IMR-90 (cell line): ENCODE results near the gene SFT2D3. TPM values are rescaled to one million over a fixed set of nuclear protein-coding genes. Genes with fewer than 3 reads are reported as not detected.

Experiments used
- ATAC-seq: fragments of 200-7000 bp; cut with Tn5 transposase; 2 replicates; pipeline ENCODE4 v1.9.1; 2020; ENCODE audit warnings: low read depth, mild to moderate bottlenecking, moderate library complexity
- BruUV-seq: library from RNA; stranded (reverse); fragments of 400-500 nt; replicated peaks from 2 replicates; lab custom pipeline; 2021; lab: Mats Ljungman, UMichigan
- CTCF ChIA-PET: fragments of 300-600 bp; formaldehyde crosslinking; extraction: SDS; loops from one replicate; lab custom pipeline; 2021; ENCODE audit warnings: antibody characterized with exemption; lab: Yijun Ruan, JAX
- POLR2A ChIA-PET: fragments of 300-600 bp; sonication (Branson Sonifier 250); formaldehyde crosslinking; loops from one replicate; lab custom pipeline; 2022; ENCODE audit warnings: antibody characterized with exemption; ENCODE audit not compliant: unreplicated experiment; lab: Charles Lee
- DNase-seq: peaks from one replicate; pipeline ENCODE4 v3.0.0; 2013
- H2AFZ ChIP-seq: replicated peaks from 2 replicates; pipeline ENCODE3; 2013; ENCODE audit warnings: low read length, mild to moderate bottlenecking; ENCODE audit not compliant: poor library complexity
- H2AK5ac ChIP-seq: 2 replicates; pipeline ENCODE4 v1.6.1; 2013; ENCODE audit warnings: low read depth, low read length, inconsistent platforms
- H2AK9ac ChIP-seq: replicated peaks from 2 replicates; pipeline ENCODE3; 2013; ENCODE audit warnings: mild to moderate bottlenecking, low read depth, low read length, moderate library complexity; ENCODE audit not compliant: poor library complexity
- H2BK120ac ChIP-seq: 2 replicates; pipeline ENCODE4 v1.6.1; 2013; ENCODE audit warnings: low read depth, low read length, inconsistent platforms
- H2BK15ac ChIP-seq: 3 replicates; pipeline ENCODE4 v1.6.1; 2013; ENCODE audit warnings: low read depth, low read length, inconsistent platforms
- H2BK20ac ChIP-seq: 2 replicates; pipeline ENCODE4 v1.6.1; 2013; ENCODE audit warnings: low read depth, mild to moderate bottlenecking, inconsistent platforms, low read length, moderate library complexity
- H2BK5ac ChIP-seq: 2 replicates; pipeline ENCODE4 v1.6.1; 2013; ENCODE audit warnings: mild to moderate bottlenecking, low read depth, low read length, inconsistent platforms; ENCODE audit not compliant: poor library complexity, severe bottlenecking
- H3K14ac ChIP-seq: replicated peaks from 2 replicates; pipeline ENCODE4 v1.6.1; 2013; ENCODE audit warnings: low read depth, low read length, inconsistent platforms
- H3K18ac ChIP-seq: 2 replicates; pipeline ENCODE4 v1.6.1; 2013; ENCODE audit warnings: low read depth, low read length, control low read depth
- H3K23ac ChIP-seq: 2 replicates; pipeline ENCODE4 v1.6.1; 2013; ENCODE audit warnings: low read depth, low read length, inconsistent platforms
- H3K27ac ChIP-seq: 2 replicates; pipeline ENCODE4 v1.5.1; 2013; ENCODE audit warnings: mild to moderate bottlenecking, control low read depth, low read length; ENCODE audit not compliant: insufficient read depth
- H3K27me3 ChIP-seq: 2 replicates; pipeline ENCODE4 v1.6.1; 2013; ENCODE audit warnings: low read length; ENCODE audit not compliant: control insufficient read depth, insufficient read depth
- H3K36me3 ChIP-seq: 2 replicates; pipeline ENCODE4 v1.6.1; 2013; ENCODE audit warnings: low read length, mixed read lengths; ENCODE audit not compliant: control insufficient read depth, insufficient read depth
- H3K4ac ChIP-seq: 2 replicates; pipeline ENCODE4 v1.6.1; 2013; ENCODE audit warnings: low read depth, low read length, inconsistent platforms
- H3K4me1 ChIP-seq: 2 replicates; pipeline ENCODE4 v1.6.1; 2013; ENCODE audit warnings: low read length, mixed read lengths; ENCODE audit not compliant: control insufficient read depth, insufficient read depth
- H3K4me2 ChIP-seq: 2 replicates; pipeline ENCODE4 v1.6.1; 2013; ENCODE audit warnings: low read depth, mild to moderate bottlenecking, control low read depth, low read length, moderate library complexity
- H3K4me3 ChIP-seq: 2 replicates; pipeline ENCODE4 v1.5.1; 2013; ENCODE audit warnings: low read depth, mild to moderate bottlenecking, control low read depth, low read length, moderate library complexity; ENCODE audit not compliant: insufficient read depth
- H3K56ac ChIP-seq: 2 replicates; pipeline ENCODE4 v1.6.1; 2013; ENCODE audit warnings: low read length, inconsistent platforms; ENCODE audit not compliant: insufficient read depth; ENCODE audit errors: extremely low read depth
- H3K79me1 ChIP-seq, 2 experiments: 2 replicates each; pipeline ENCODE4 v1.6.1; 2013; ENCODE audit warnings: low read length in 2 of 2, inconsistent platforms in 1 of 2, low read depth in 1 of 2
- H3K9ac ChIP-seq: 2 replicates; pipeline ENCODE4 v1.6.1; 2013; ENCODE audit warnings: low read depth, low read length, control low read depth
- H3K9me1 ChIP-seq: 2 replicates; pipeline ENCODE4 v1.6.1; 2013; ENCODE audit warnings: low read length, inconsistent platforms; ENCODE audit not compliant: insufficient read depth
- H3K9me3 ChIP-seq: 2 replicates; pipeline ENCODE4 v1.6.1; 2013; ENCODE audit warnings: low read length; ENCODE audit not compliant: control insufficient read depth, insufficient read depth
- H4K20me1 ChIP-seq: 2 replicates; pipeline ENCODE4 v1.6.1; 2013; ENCODE audit warnings: low read length, inconsistent platforms; ENCODE audit not compliant: insufficient read depth
- H4K5ac ChIP-seq: 2 replicates; pipeline ENCODE4 v1.6.1; 2013; ENCODE audit warnings: mild to moderate bottlenecking, low read depth, low read length, control low read depth
- H4K8ac ChIP-seq, 2 experiments: 2 replicates each; pipeline ENCODE4 v1.6.1; 2013; ENCODE audit warnings: low read depth in 2 of 2, low read length in 2 of 2, control low read depth in 1 of 2, inconsistent platforms in 1 of 2
- H4K91ac ChIP-seq: 2 replicates; pipeline ENCODE4 v1.6.1; 2013; ENCODE audit warnings: low read depth, low read length, inconsistent platforms; ENCODE audit not compliant: insufficient read depth
- CEBPB ChIP-seq: IDR thresholded peaks from 2 replicates; pipeline ENCODE4 v1.6.1; 2012; ENCODE audit warnings: low read depth, low read length, improper control_type of control experiment
- CHD1 ChIP-seq: IDR thresholded peaks from 2 replicates; pipeline ENCODE4 v1.6.1; 2012; ENCODE audit warnings: low read depth, low read length, improper control_type of control experiment
- CTCF ChIP-seq: conservative IDR thresholded peaks from 2 replicates; pipeline ENCODE4 v1.5.1; 2012; ENCODE audit warnings: mild to moderate bottlenecking, low read depth, low read length, improper control_type of control experiment
- ELK1 ChIP-seq: fragments of 150-350 bp; IDR thresholded peaks from 2 replicates; pipeline ENCODE4 v1.6.1; 2016; ENCODE audit warnings: low read depth, mild to moderate bottlenecking, low read length, moderate library complexity, borderline replicate concordance
- MAFK ChIP-seq: IDR thresholded peaks from 2 replicates; pipeline ENCODE4 v1.6.1; 2012; ENCODE audit warnings: low read depth, low read length, improper control_type of control experiment
- MAZ ChIP-seq: IDR thresholded peaks from 2 replicates; pipeline ENCODE4 v1.6.1; 2012; ENCODE audit warnings: low read depth, mild to moderate bottlenecking, low read length, improper control_type of control experiment, moderate library complexity, borderline replicate concordance
- NFE2L2 ChIP-seq: fragments of 150-350 bp; IDR thresholded peaks from 2 replicates; pipeline ENCODE4 v1.6.1; 2016; ENCODE audit warnings: low read depth, mild to moderate bottlenecking, low read length
- RAD21 ChIP-seq: IDR thresholded peaks from 2 replicates; pipeline ENCODE4 v1.6.1; 2012; ENCODE audit warnings: low read length, improper control_type of control experiment
- RCOR1 ChIP-seq: IDR thresholded peaks from 2 replicates; pipeline ENCODE4 v1.6.1; 2012; ENCODE audit warnings: mild to moderate bottlenecking, low read length, improper control_type of control experiment; ENCODE audit not compliant: insufficient replicate concordance
- WGBS, 2 experiments: methylation state at CpG; one replicate each; pipeline versions ENCODE4 v1.1.5 to v1.1.7; 2013; ENCODE audit warnings: missing lambda C conversion rate in 2 of 2; ENCODE audit not compliant: insufficient read length in 1 of 2; ENCODE audit errors: extremely low coverage in 2 of 2; 5-methylcytosine and 5-hydroxymethylcytosine counted together
- dilution Hi-C: fragments of 300-500 bp; cut with HindIII; formaldehyde crosslinking; loops from one replicate; pipeline ENCODE4 v1.14.3; 2018; ENCODE audit warnings: low sequenced_read_pairs; ENCODE audit not compliant: unreplicated experiment
- in situ Hi-C: fragments of 300-500 bp; cut with MboI; formaldehyde crosslinking; loops from 3 replicates; pipeline ENCODE4 v1.14.3; 2019; ENCODE audit warnings: low sequenced_read_pairs, inconsistent platforms, mixed read lengths
- intact Hi-C: fragments of 100-400 bp; cut with micrococcal nuclease; formaldehyde crosslinking; loops from 2 replicates; pipeline ENCODE4 v1.10.0; 2022
- polyA plus RNA-seq, 3 experiments: library from polyadenylated mRNA; depleted of rRNA; stranded (reverse); fragments of >200 nt; gene quantifications; 2 replicates each; pipeline ENCODE4 v1.2.3, GENCODE V29; 2012; ENCODE audit warnings: low replicate concordance in 1 of 3
- total RNA-seq: library from RNA; depleted of rRNA; stranded (reverse); fragments of >200 nt; gene quantifications from 2 replicates; pipeline ENCODE4 v1.2.3, GENCODE V29; 2012

The SFT2D3 gene
- total and polyA plus RNA-seq, 2 of the 4 experiments (the other 2 are of a cell fraction), result 2.5 to 3.1 TPM

GRCh38 chr2:127709336-127709735 lies 8.0 kb downstream of the SFT2D3 start:
- peaks cover 4 to 22% of the 10 kb centered on the region in 2 experiments; a peak in 3 of 4 replicates for H3K79me1 ChIP-seq
- POLR2A ChIA-PET, result no interaction called here
- dilution Hi-C loops, result no loop called here

More at GRCh38 chr2:127709336-127709735, 8.0 kb downstream of the SFT2D3 start:
- Histone ChIP-seq H4K91ac (no peak overlapping the region), H3K4me3 (no peak overlapping the region), H3K9ac (no peak overlapping the region), H2BK120ac (no peak overlapping the region), H3K9me1 (peaks cover 8% of the 10 kb centered on the region), H3K18ac (no peak overlapping the region), H3K27ac (no peak overlapping the region), H4K8ac (no peak overlapping the region), H3K14ac (no peak overlapping the region), H3K36me3 (peaks cover 33% of the 10 kb centered on the region), H2AK9ac (no peak overlapping the region), H2BK20ac (no peak overlapping the region), H3K27me3 (no peaks in the 10 kb centered on the region), H3K4me1 (peaks cover 5% of the 10 kb centered on the region; the same call in 1 of the 2 replicates), H3K4ac (no peak overlapping the region), H2AK5ac (no peak overlapping the region), H3K23ac (no peak overlapping the region), H3K56ac (no peak overlapping the region), H2BK5ac (no peak overlapping the region), H4K20me1 (peaks cover 7% of the 10 kb centered on the region; the same call in 1 of the 2 replicates), H2BK15ac (no peak overlapping the region), H3K4me2 (no peak overlapping the region), H2AFZ (no peak overlapping the region), H4K5ac (no peak overlapping the region), H3K9me3 (no peaks in the 10 kb centered on the region)
- ATAC-seq (no peak), DNase-seq (no peak)
- CTCF ChIA-PET, result no interaction called here
- in situ Hi-C loops (no loop called here), intact Hi-C loops (loop anchor here (10.0 kb wide), 1 partner anchor 185 kb away; the partner anchor contains the start of gene IWS1)
- TF ChIP-seq MAZ (no peak), CHD1 (no peak), MAFK (no peak), CTCF (no peak), ELK1 (no peak), CEBPB (no peak), NFE2L2 (no peak), RAD21 (no peak), RCOR1 (no peak)
- WGBS, 2 experiments, result 81% methylated on average over 8 of the region's 13 CpGs; no CpG with 5 or more reads in 1 of the 2 experiments
- BruUV-seq, result no TSS peak
